GM12878 (cell line): ENCODE results near the gene TEKT5. TPM values are rescaled to one million over a fixed set of nuclear protein-coding genes. Genes with fewer than 3 reads are reported as not detected.
"Not testable (repeated sequence)": the region's sequence is repeated elsewhere in the genome, so short reads cannot be mapped to it uniquely, and the experiment has no call there.

Experiments used
- ATAC-seq: fragments of 200-7000 bp; cut with Tn5 transposase; 3 replicates; pipeline ENCODE4 v1.9.1; 2020; ENCODE audit warnings: mild to moderate bottlenecking, moderate library complexity
- BruUV-seq: library from RNA; stranded (reverse); fragments of 400-500 nt; replicated peaks from 2 replicates; lab custom pipeline; 2021; lab: Mats Ljungman, UMichigan
- CTCF ChIA-PET: fragments of 300-600 bp; sonication (Branson Sonifier 250); formaldehyde crosslinking; extraction: SDS; loops from one replicate; lab custom pipeline; 2021; ENCODE audit warnings: inconsistent platforms; lab: Yijun Ruan, JAX
- POLR2A ChIA-PET: fragments of 350-600 bp; formaldehyde crosslinking; extraction: SDS; loops from one replicate; lab custom pipeline; 2021; ENCODE audit warnings: inconsistent platforms; lab: Charles Lee
- RAD21 ChIA-PET: fragments of 300-600 bp; sonication (Branson Sonifier 250); formaldehyde crosslinking; loops from one replicate; lab custom pipeline; 2023; ENCODE audit warnings: antibody characterized with exemption; ENCODE audit not compliant: unreplicated experiment; lab: Charles Lee
- SMC1A ChIA-PET: fragments of 300-600 bp; sonication (Branson Sonifier 250); formaldehyde crosslinking; loops from one replicate; lab custom pipeline; 2023; ENCODE audit not compliant: unreplicated experiment, uncharacterized antibody; lab: Charles Lee
- DNase-seq: peaks from one replicate; pipeline ENCODE4 v3.0.0-alpha.2; 2011; ENCODE audit warnings: low read depth, low spot score
- FAIRE-seq: peaks from 3 replicates; lab custom pipeline; 2011; peaks lifted over from hg19 to GRCh38; lab: Jason Lieb, UNC
- H2AFZ ChIP-seq: 2 replicates; pipeline ENCODE4 v1.6.0; 2011; ENCODE audit warnings: low read depth, low read length, control low read depth; ENCODE audit not compliant: control insufficient read depth
- H3K27ac ChIP-seq: 2 replicates; pipeline ENCODE4 v1.5.1; 2011; ENCODE audit warnings: control low read depth; ENCODE audit not compliant: control insufficient read depth, insufficient read depth
- H3K27me3 ChIP-seq, 2 experiments: replicated peaks in 1 of 2; 2 replicates each; pipeline versions ENCODE4 v1.6.0 to v1.6.1; 2011; ENCODE audit warnings: low read length in 1 of 2; ENCODE audit not compliant: control insufficient read depth in 2 of 2, insufficient read depth in 2 of 2
- H3K36me3 ChIP-seq, 2 experiments: 2 replicates each; pipeline ENCODE4 v1.5.1; 2011; ENCODE audit warnings: low read length in 1 of 2; ENCODE audit not compliant: control insufficient read depth in 2 of 2, insufficient read depth in 2 of 2
- H3K4me1 ChIP-seq: 2 replicates; pipeline ENCODE4 v1.6.1; 2011; ENCODE audit warnings: mild to moderate bottlenecking, low read length, moderate library complexity, mixed read lengths; ENCODE audit not compliant: control insufficient read depth, insufficient read depth
- H3K4me2 ChIP-seq: 2 replicates; pipeline ENCODE4 v1.6.0; 2011; ENCODE audit warnings: control low read depth; ENCODE audit not compliant: control insufficient read depth, insufficient read depth
- H3K4me3 ChIP-seq: fragments of 200-600 bp; sonication (generic); 2 replicates; pipeline ENCODE4 v1.5.1; 2016
- H3K79me2 ChIP-seq: 2 replicates; pipeline ENCODE4 v1.6.0; 2011; ENCODE audit warnings: low read length; ENCODE audit not compliant: control insufficient read depth, insufficient read depth
- H3K9ac ChIP-seq: 2 replicates; pipeline ENCODE4 v1.8.0; 2011; ENCODE audit warnings: low read length, control low read depth, mixed read lengths; ENCODE audit not compliant: control insufficient read depth, insufficient read depth
- H3K9me3 ChIP-seq: replicated peaks from 3 replicates; pipeline ENCODE4 v1.5.1; 2011; ENCODE audit warnings: mild to moderate bottlenecking, low read length; ENCODE audit not compliant: control insufficient read depth, insufficient read depth
- H4K20me1 ChIP-seq: 2 replicates; pipeline ENCODE4 v1.6.0; 2011; ENCODE audit not compliant: control insufficient read depth, insufficient read depth
- CEBPB ChIP-seq, 2 experiments: fragments of 150-350 bp in 1 of 2; IDR thresholded peaks; 2 replicates each; pipeline ENCODE4 v1.6.1; 2012 to 2014; ENCODE audit warnings: low read depth in 2 of 2, low read length in 2 of 2, borderline replicate concordance in 1 of 2, inconsistent platforms in 1 of 2
- CUX1 ChIP-seq: IDR thresholded peaks from 2 replicates; pipeline ENCODE4 v1.6.1; 2012; ENCODE audit warnings: improper control_type of control experiment, low read depth, low read length; ENCODE audit not compliant: insufficient replicate concordance
- JUNB ChIP-seq: IDR thresholded peaks from 2 replicates; pipeline ENCODE4 v1.6.1; 2016; ENCODE audit warnings: antibody characterized with exemption, mild to moderate bottlenecking
- NFIC ChIP-seq: IDR thresholded peaks from 2 replicates; pipeline ENCODE4 v1.6.1; 2012; ENCODE audit warnings: low read depth, mild to moderate bottlenecking, inconsistent platforms, low read length, moderate library complexity
- RAD21 ChIP-seq: IDR thresholded peaks from 2 replicates; pipeline ENCODE4 v1.6.1; 2011; ENCODE audit warnings: mild to moderate bottlenecking, low read depth, low read length, moderate library complexity; ENCODE audit not compliant: insufficient read depth
- RUNX3 ChIP-seq: IDR thresholded peaks from 2 replicates; pipeline ENCODE4 v1.6.1; 2012; ENCODE audit warnings: low read length, inconsistent platforms
- SMC3 ChIP-seq: IDR thresholded peaks from 2 replicates; pipeline ENCODE4 v1.6.1; 2011; ENCODE audit warnings: low read length, improper control_type of control experiment, borderline replicate concordance
- TCF7 ChIP-seq: IDR thresholded peaks from 2 replicates; pipeline ENCODE4 v1.6.1; 2014; ENCODE audit warnings: antibody characterized with exemption, borderline replicate concordance
- WGBS: methylation state at CpG from one replicate; pipeline ENCODE4 v1.1.6; 2016; ENCODE audit warnings: low lambda C conversion rate; ENCODE audit not compliant: insufficient replicate concordance, insufficient coverage; ENCODE audit errors: missing lambda C conversion rate; 5-methylcytosine and 5-hydroxymethylcytosine counted together
- in situ Hi-C: fragments of 300-500 bp; cut with MboI; formaldehyde crosslinking; loops from 9 replicates; pipeline ENCODE4 v1.14.3; 2018; ENCODE audit warnings: mixed read lengths
- intact Hi-C: fragments of 100-400 bp; cut with micrococcal nuclease; formaldehyde crosslinking; loops from one replicate; pipeline ENCODE4 v1.14.2; 2022; ENCODE audit not compliant: unreplicated experiment
- polyA plus RNA-seq, 11 experiments: library from polyadenylated mRNA; depleted of rRNA in 4 of 11; unstranded in 6 of 11; stranded (reverse) in 5 of 11; fragments of >200 nt; fragmentation: Nextera tagmentation in 4 of 11; fragmentation: Illumina TruSeq in 1 of 11; extraction: Ambion mirVana in 4 of 11; extraction: Trizol in 1 of 11; gene quantifications; 1 replicate in 1 of 11; 2 replicates in 10 of 11; pipeline versions ENCODE4 v1.2.1 to v1.2.3, GENCODE V29; 2011 to 2016; ENCODE audit warnings: inconsistent platforms in 2 of 11, missing spikeins in 2 of 11, low read depth in 1 of 11
- total RNA-seq, 4 experiments: library from RNA; depleted of rRNA in 3 of 4; stranded (reverse); fragments of >200 nt in 3 of 4; fragmentation: Illumina TruSeq in 1 of 4; extraction: Trizol in 1 of 4; gene quantifications; 2 replicates each; pipeline versions ENCODE4 v1.2.1 to v1.2.3, GENCODE V29; 2013 to 2021

TEKT5 gene
- total and polyA plus RNA-seq, 10 of the 15 experiments (the other 5 are each of a cell fraction or from before 2014, with no cell fraction given), result 0.19 to 2.2 (median 0.68) TPM; not detected in 1

GRCh38 chr16:10741844-10742243, 47.1 kb upstream of the TEKT5 start (continued):
- no peak for TF ChIP-seq RAD21
- TF ChIP-seq, all 136 proteins: peak for 0

- TF ChIP-seq JUNB, result 0 out of 2 replicates have a peak, but pooled peaks have one; percentile 2
- CTCF ChIA-PET, result interaction anchor here (0.6 to 2.9 kb wide), 6 partner anchors 10 to 200 kb away, joined by 3 to 16 read pairs (median 6); partner anchors contain the start of gene CIITA
- Histone ChIP-seq H3K4me1 (peaks cover 50% of the 10 kb centered on the region), H3K4me2 (peak overlapping the region; percentile 6)
- H3K27me3 ChIP-seq, BruUV-seq, H4K20me1 ChIP-seq, H3K9me3 ChIP-seq, H3K27ac ChIP-seq, intact Hi-C loops, DNase-seq, ATAC-seq, H2AFZ ChIP-seq, H3K4me3 ChIP-seq, FAIRE-seq, H3K79me2 ChIP-seq, H3K9ac ChIP-seq, H3K36me3 ChIP-seq: not testable (repeated sequence)
- SMC1A ChIA-PET, result interaction anchor here (0.7 to 6.0 kb wide), 13 partner anchors 11 to 209 kb away, joined by 3 to 66 read pairs (median 6); partner anchors contain the start of gene CIITA
- POLR2A ChIA-PET, result interaction anchor here (1.0 to 4.0 kb wide), 3 partner anchors 66 to 196 kb away, joined by 3 to 25 read pairs (median 3); partner anchors contain the start of gene CIITA
- in situ Hi-C loops, result loop anchor here (5.0 kb wide), 3 partner anchors 136 to 429 kb away; partner anchors contain the start of gene CIITA
- WGBS, result 96% methylated on average over 10 of the region's 10 CpGs
- RAD21 ChIA-PET, result interaction anchor here (1.0 to 5.6 kb wide), 13 partner anchors 12 to 196 kb away, joined by 3 to 65 read pairs (median 6); partner anchors contain the start of gene CIITA
Measured at GRCh38 chr16:10741249-10741648, 46.5 kb upstream of the TEKT5 start.

GRCh38 chr16:10740845-10741208, 46.1 kb upstream of the TEKT5 start:
- BruUV-seq, result no TSS peak
- CTCF ChIA-PET, result interaction anchor here (0.6 to 2.9 kb wide), 9 partner anchors 11 to 226 kb away, joined by 3 to 16 read pairs (median 5); partner anchors contain the start of gene CIITA
- TF ChIP-seq CEBPB (IDR thresholded peaks at IDR 0.05; ENCODE audit: borderline replicate concordance in 1 of 2, low read depth in 2 of 2, low read length in 2 of 2), result no peak
- peak; percentile 48; the same call in 1 of the 2 replicates for TF ChIP-seq RAD21
- TF ChIP-seq TCF7, result peak; percentile 90
- TF ChIP-seq NFIC, result peak; percentile 70
- TF ChIP-seq SMC3, result peak; percentile 2; the same call in 1 of the 2 replicates
- peak; percentile 96 for TF ChIP-seq RUNX3
- TF ChIP-seq CUX1, result no peak

More at GRCh38 chr16:10740845-10741208, 46.1 kb upstream of the TEKT5 start:
- peaks cover 50% of the 10 kb centered on the region for H3K4me1 ChIP-seq
- no peak for FAIRE-seq
- ChIA-PET POLR2A (interaction anchor here (0.5 to 4.0 kb wide), 7 partner anchors 25 to 196 kb away, joined by 3 to 25 read pairs (median 3); partner anchors contain the start of gene CIITA), RAD21 (interaction anchor here (0.7 to 5.6 kb wide), 22 partner anchors 10 to 226 kb away, joined by 3 to 65 read pairs (median 5); partner anchors contain the start of gene CIITA), SMC1A (interaction anchor here (0.7 to 6.0 kb wide), 19 partner anchors 12 to 209 kb away, joined by 3 to 66 read pairs (median 5); partner anchors contain the start of gene CIITA)
- no peak overlapping the region for H3K27ac ChIP-seq
- no peaks in the 10 kb centered on the region for H3K9me3 ChIP-seq
- ATAC-seq, result peak; percentile 10
- peak overlapping the region; percentile 6 for H3K4me2 ChIP-seq
- peaks cover 4% of the 10 kb centered on the region for H3K79me2 ChIP-seq
- in situ Hi-C loops, result loop anchor here (5.0 kb wide), 3 partner anchors 136 to 429 kb away; partner anchors contain the start of gene CIITA
- H3K27me3 ChIP-seq, result no peaks in the 10 kb centered on the region
- WGBS, result 33% methylated on average over 2 of the region's 2 CpGs
- no peak for DNase-seq
- intact Hi-C loops, result no loop called here
- H2AFZ ChIP-seq, result no peak overlapping the region
- H3K36me3 ChIP-seq, result no peaks in the 10 kb centered on the region; a peak in 1 of 4 replicates
- no peak overlapping the region for H3K4me3 ChIP-seq
- H4K20me1 ChIP-seq, result no peaks in the 10 kb centered on the region
- H3K9ac ChIP-seq, result no peak overlapping the region
